Measurements from ENCODE around the gene DLL3.
"Not testable (repeated sequence)": the region's sequence is repeated elsewhere in the genome, so short reads cannot be mapped to it uniquely, and the experiment has no call there.

GRCh38 chr19:39479319-39479801 is 19.4 kb upstream of the DLL3 start:
- TF ChIP-seq PRDM15 (CRISPR knock-in tag; IDR thresholded peaks at IDR 0.05); SRF (IDR thresholded peaks at IDR 0.05; ENCODE audit: low read depth in 2 of 2, low read length in 2 of 2); JUND (IDR thresholded peaks at IDR 0.05; ENCODE audit: low read depth, low read length); MAX (IDR thresholded peaks at IDR 0.05; ENCODE audit: low read depth, low read length); TAF1 (IDR thresholded peaks at IDR 0.05; ENCODE audit: borderline replicate concordance, low read depth, low read length): not testable (repeated sequence)
